ENCODE results near the gene NOC4L. TPM values are rescaled to one million over a fixed set of nuclear protein-coding genes. Genes with fewer than 3 reads are reported as not detected.
A peak's percentile ranks its signal among the peaks of the same experiment; 100 is the strongest.

Gene NOC4L
- total RNA-seq, 1 experiment from 2014 or later, result 29.8 TPM

DNA sequence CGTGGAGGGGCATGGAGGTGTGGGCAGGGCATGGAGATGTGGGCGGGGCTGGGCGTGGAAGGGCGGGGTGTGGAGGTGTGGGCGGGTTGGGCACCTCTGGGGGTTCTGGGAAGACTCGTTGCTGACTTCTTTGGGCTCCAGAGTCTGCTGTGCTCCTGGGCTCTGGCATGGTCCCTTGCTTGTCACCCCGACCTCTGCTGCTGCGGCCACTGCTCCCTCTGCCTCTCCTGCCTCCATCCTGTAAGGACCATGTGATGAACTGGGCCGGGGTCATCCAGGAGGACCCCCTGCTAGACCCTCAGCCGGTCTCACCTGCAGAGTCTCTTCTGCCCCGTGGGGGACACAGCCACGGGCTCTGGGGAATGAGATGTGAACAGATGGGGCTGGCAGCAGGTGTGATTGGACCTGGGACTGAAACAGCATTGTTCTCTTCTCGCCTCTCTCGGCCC lies 15.3 kb downstream of the NOC4L start:
- H3K27ac ChIP-seq (ENCODE audit: low read length), result no peak overlapping the region
- intact Hi-C loops (cut with micrococcal nuclease; ENCODE audit: unreplicated experiment) (loop anchor here (10.0 kb wide), 2 partner anchors 55 to 245 kb away; no protein-coding TSS in a partner anchor), in situ Hi-C loops (cut with HindIII; ENCODE audit: low pct_unique_long_range_greater_than_20kb, low sequenced_read_pairs) (no loop called here)
- no peak overlapping the region for H3K4me3 ChIP-seq (ENCODE audit: low read depth in 2 of 2, low read length in 2 of 2)
- ATAC-seq (0 out of 2 replicates have a peak, but pooled peaks have one; percentile 19), DNase-seq (ENCODE audit: low read depth, low spot score) (no peak)
- POLR2A ChIA-PET, result interaction anchor here (0.6 kb wide), 1 partner anchor 15 kb away, joined by 8 read pairs; no protein-coding TSS in a partner anchor
- no peaks in the 10 kb centered on the region for H3K36me3 ChIP-seq (ENCODE audit: control insufficient read depth, insufficient read depth, low read length)
- H3K27me3 ChIP-seq (ENCODE audit: control insufficient read depth, insufficient read depth, low read length), result no peaks in the 10 kb centered on the region
- BruUV-seq (replicated peaks), result no TSS peak
- TF ChIP-seq REST (IDR thresholded peaks at IDR 0.05; ENCODE audit: insufficient read depth in 1 of 2, low read depth in 2 of 2, low read length in 1 of 2), result no peak
- TF ChIP-seq, protein P1, sequence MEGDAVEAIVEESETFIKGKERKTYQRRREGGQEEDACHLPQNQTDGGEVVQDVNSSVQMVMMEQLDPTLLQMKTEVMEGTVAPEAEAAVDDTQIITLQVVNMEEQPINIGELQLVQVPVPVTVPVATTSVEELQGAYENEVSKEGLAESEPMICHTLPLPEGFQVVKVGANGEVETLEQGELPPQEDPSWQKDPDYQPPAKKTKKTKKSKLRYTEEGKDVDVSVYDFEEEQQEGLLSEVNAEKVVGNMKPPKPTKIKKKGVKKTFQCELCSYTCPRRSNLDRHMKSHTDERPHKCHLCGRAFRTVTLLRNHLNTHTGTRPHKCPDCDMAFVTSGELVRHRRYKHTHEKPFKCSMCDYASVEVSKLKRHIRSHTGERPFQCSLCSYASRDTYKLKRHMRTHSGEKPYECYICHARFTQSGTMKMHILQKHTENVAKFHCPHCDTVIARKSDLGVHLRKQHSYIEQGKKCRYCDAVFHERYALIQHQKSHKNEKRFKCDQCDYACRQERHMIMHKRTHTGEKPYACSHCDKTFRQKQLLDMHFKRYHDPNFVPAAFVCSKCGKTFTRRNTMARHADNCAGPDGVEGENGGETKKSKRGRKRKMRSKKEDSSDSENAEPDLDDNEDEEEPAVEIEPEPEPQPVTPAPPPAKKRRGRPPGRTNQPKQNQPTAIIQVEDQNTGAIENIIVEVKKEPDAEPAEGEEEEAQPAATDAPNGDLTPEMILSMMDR (IDR thresholded peaks at IDR 0.05), result no peak
- no peak for TF ChIP-seq POLR2AphosphoS5 (IDR thresholded peaks at IDR 0.05; ENCODE audit: low read depth, low read length)
- TF ChIP-seq TCF7L2 (IDR thresholded peaks at IDR 0.05; ENCODE audit: low read depth, low read length), result no peak
- no peak for TF ChIP-seq SIN3A (IDR thresholded peaks at IDR 0.05; ENCODE audit: borderline replicate concordance, insufficient read depth, low read depth, low read length)
- CTCF ChIA-PET, result no interaction called here
- peaks cover 5% of the 10 kb centered on the region; the same call in 1 of the 2 replicates for H3K4me1 ChIP-seq (ENCODE audit: control insufficient read depth, insufficient read depth, low read length)
- H3K9me3 ChIP-seq (ENCODE audit: control insufficient read depth, insufficient read depth, low read depth, low read length), result no peaks in the 10 kb centered on the region

GRCh38 chr12:132160016-132160415 lies 15.8 kb downstream of the NOC4L start:
- POLR2A ChIA-PET, result interaction anchor here (0.6 kb wide), 1 partner anchor 15 kb away, joined by 8 read pairs; no protein-coding TSS in a partner anchor
- Histone ChIP-seq H3K36me3 (ENCODE audit: control insufficient read depth, insufficient read depth, low read length) (no peaks in the 10 kb centered on the region), H3K9me3 (ENCODE audit: control insufficient read depth, insufficient read depth, low read depth, low read length) (no peaks in the 10 kb centered on the region), H3K4me1 (ENCODE audit: control insufficient read depth, insufficient read depth, low read length) (peaks cover 5% of the 10 kb centered on the region; the same call in 1 of the 2 replicates), H3K27ac (ENCODE audit: low read length) (no peak overlapping the region), H3K27me3 (ENCODE audit: control insufficient read depth, insufficient read depth, low read length) (no peaks in the 10 kb centered on the region), H3K4me3 (ENCODE audit: low read depth in 2 of 2, low read length in 2 of 2) (no peak overlapping the region)
- TF ChIP-seq TCF7L2 (IDR thresholded peaks at IDR 0.05; ENCODE audit: low read depth, low read length) (no peak), POLR2AphosphoS5 (IDR thresholded peaks at IDR 0.05; ENCODE audit: low read depth, low read length) (no peak), REST (IDR thresholded peaks at IDR 0.05; ENCODE audit: insufficient read depth in 1 of 2, low read depth in 2 of 2, low read length in 1 of 2) (no peak), SIN3A (IDR thresholded peaks at IDR 0.05; ENCODE audit: borderline replicate concordance, insufficient read depth, low read depth, low read length) (no peak)
- TF ChIP-seq, protein P1 (IDR thresholded peaks at IDR 0.05), result no peak
- BruUV-seq (replicated peaks), result no TSS peak
- ATAC-seq, result no peak
- in situ Hi-C loops (cut with HindIII; ENCODE audit: low pct_unique_long_range_greater_than_20kb, low sequenced_read_pairs) (no loop called here), intact Hi-C loops (cut with micrococcal nuclease; ENCODE audit: unreplicated experiment) (no loop called here)
- DNase-seq (ENCODE audit: low read depth, low spot score), result no peak
- CTCF ChIA-PET, result no interaction called here
